SU-DHL-6 (cell line): ENCODE data around the gene VPS41.

Experiments used
- H2AFZ ChIP-seq: fragments of 200-600 bp; sonication (generic); 2 replicates; pipeline ENCODE4 v1.6.1; 2014; ENCODE audit warnings: low read depth, mild to moderate bottlenecking, moderate library complexity, mixed read lengths, antibody characterized with exemption, low read length; ENCODE audit not compliant: severe bottlenecking
- H3F3A ChIP-seq: fragments of 200-600 bp; shearing (Covaris generic); 2 replicates; pipeline ENCODE4 v1.6.0; 2016; ENCODE audit warnings: antibody characterized with exemption, mild to moderate bottlenecking; ENCODE audit not compliant: insufficient read depth
- H3K27ac ChIP-seq: fragments of 200-600 bp; sonication (generic); 2 replicates; pipeline ENCODE4 v1.5.1; 2016; ENCODE audit warnings: low read depth, mild to moderate bottlenecking, low read length, moderate library complexity, mixed read lengths
- H3K27me3 ChIP-seq: fragments of 200-600 bp; sonication (generic), shearing (Covaris generic); 2 replicates; pipeline ENCODE4 v1.6.0; 2014; ENCODE audit warnings: mild to moderate bottlenecking, low read length
- H3K36me3 ChIP-seq: fragments of 200-600 bp; sonication (generic); 2 replicates; pipeline ENCODE4 v1.6.1; 2014; ENCODE audit warnings: mild to moderate bottlenecking, low read length, mixed read lengths
- H3K4me2 ChIP-seq: fragments of 300-600, 200-600 bp; shearing (Covaris generic), sonication (generic); 2 replicates; pipeline ENCODE4 v1.6.0; 2014; ENCODE audit warnings: low read length, low read depth, mild to moderate bottlenecking; ENCODE audit not compliant: poor library complexity, severe bottlenecking
- H3K4me3 ChIP-seq: fragments of 200-600 bp; sonication (generic); 2 replicates; pipeline ENCODE4 v1.5.1; 2014; ENCODE audit warnings: antibody characterized with exemption, low read length, mild to moderate bottlenecking, mixed read lengths; ENCODE audit not compliant: insufficient read depth, poor library complexity, severe bottlenecking
- H3K79me2 ChIP-seq: fragments of 200-600 bp; sonication (generic); 2 replicates; pipeline ENCODE4 v1.6.1; 2014; ENCODE audit warnings: mild to moderate bottlenecking, low read length, moderate library complexity; ENCODE audit not compliant: insufficient read depth
- H3K9ac ChIP-seq: fragments of 200-600 bp; sonication (generic); 2 replicates; pipeline ENCODE4 v1.7.0; 2014; ENCODE audit warnings: mild to moderate bottlenecking, low read length
- H3K9me2 ChIP-seq: fragments of 200-600 bp; sonication (generic); replicated peaks from 2 replicates; pipeline ENCODE4 v1.6.1; 2014; ENCODE audit warnings: low read length; ENCODE audit not compliant: insufficient read depth
- H3K9me3 ChIP-seq: fragments of 200-600 bp; sonication (generic); 2 replicates; pipeline ENCODE4 v1.6.1; 2014; ENCODE audit warnings: low read length, mixed read lengths; ENCODE audit not compliant: insufficient read depth
- H4K20me1 ChIP-seq: fragments of 200-600 bp; sonication (generic); 2 replicates; pipeline ENCODE4 v1.6.1; 2014; ENCODE audit warnings: low read depth, mild to moderate bottlenecking, antibody characterized with exemption, low read length, moderate library complexity, mixed read lengths
- EZH2phosphoT487 ChIP-seq: fragments of 200-600 bp; sonication (generic), shearing (Covaris generic); conservative IDR thresholded peaks from 2 replicates; pipeline ENCODE4 v1.6.1; 2018; ENCODE audit warnings: mild to moderate bottlenecking, antibody characterized with exemption, low read length, moderate library complexity, mixed read lengths
- TF ChIP-seq, protein P1 (sequence below): fragments of 200-600 bp; sonication (generic); IDR thresholded peaks from one replicate; pipeline ENCODE4 v1.5.1; 2017; ENCODE audit warnings: antibody characterized with exemption, mild to moderate bottlenecking, low read length, moderate library complexity; ENCODE audit not compliant: insufficient read depth, poor library complexity, severe bottlenecking

VPS41 gene

DNA sequence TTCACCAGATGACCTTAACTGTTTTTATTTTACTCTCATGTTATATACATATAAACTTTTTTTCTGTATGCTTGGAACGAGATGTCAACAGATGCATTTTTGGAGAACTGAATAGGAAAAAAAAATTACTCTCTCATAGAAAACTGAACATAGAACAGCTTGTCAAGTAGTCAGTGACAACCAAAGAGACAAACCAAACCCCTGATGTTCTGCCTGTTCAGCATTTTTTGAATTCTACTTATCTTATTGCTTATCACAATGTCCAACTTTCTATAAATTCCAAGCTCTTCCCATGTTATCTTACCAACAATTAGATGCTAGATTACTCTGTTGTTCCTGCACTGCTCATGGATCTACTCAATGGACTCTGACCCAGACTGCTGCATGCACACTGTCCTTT lies 95.2 kb downstream of the VPS41 start:
- Histone ChIP-seq H3F3A (no peaks in the 10 kb centered on the region), H2AFZ (no peak overlapping the region), H3K36me3 (no peaks in the 10 kb centered on the region), H3K9ac (no peak overlapping the region), H3K27ac (no peak overlapping the region), H3K4me2 (no peak overlapping the region), H3K27me3 (no peaks in the 10 kb centered on the region), H3K79me2 (no peaks in the 10 kb centered on the region), H3K9me3 (no peaks in the 10 kb centered on the region), H3K4me3 (no peak overlapping the region), H3K9me2 (no peaks in the 10 kb centered on the region), H4K20me1 (no peaks in the 10 kb centered on the region)
- TF ChIP-seq EZH2phosphoT487, result no peak
- TF ChIP-seq, protein P1, sequence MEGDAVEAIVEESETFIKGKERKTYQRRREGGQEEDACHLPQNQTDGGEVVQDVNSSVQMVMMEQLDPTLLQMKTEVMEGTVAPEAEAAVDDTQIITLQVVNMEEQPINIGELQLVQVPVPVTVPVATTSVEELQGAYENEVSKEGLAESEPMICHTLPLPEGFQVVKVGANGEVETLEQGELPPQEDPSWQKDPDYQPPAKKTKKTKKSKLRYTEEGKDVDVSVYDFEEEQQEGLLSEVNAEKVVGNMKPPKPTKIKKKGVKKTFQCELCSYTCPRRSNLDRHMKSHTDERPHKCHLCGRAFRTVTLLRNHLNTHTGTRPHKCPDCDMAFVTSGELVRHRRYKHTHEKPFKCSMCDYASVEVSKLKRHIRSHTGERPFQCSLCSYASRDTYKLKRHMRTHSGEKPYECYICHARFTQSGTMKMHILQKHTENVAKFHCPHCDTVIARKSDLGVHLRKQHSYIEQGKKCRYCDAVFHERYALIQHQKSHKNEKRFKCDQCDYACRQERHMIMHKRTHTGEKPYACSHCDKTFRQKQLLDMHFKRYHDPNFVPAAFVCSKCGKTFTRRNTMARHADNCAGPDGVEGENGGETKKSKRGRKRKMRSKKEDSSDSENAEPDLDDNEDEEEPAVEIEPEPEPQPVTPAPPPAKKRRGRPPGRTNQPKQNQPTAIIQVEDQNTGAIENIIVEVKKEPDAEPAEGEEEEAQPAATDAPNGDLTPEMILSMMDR, result no peak

DNA sequence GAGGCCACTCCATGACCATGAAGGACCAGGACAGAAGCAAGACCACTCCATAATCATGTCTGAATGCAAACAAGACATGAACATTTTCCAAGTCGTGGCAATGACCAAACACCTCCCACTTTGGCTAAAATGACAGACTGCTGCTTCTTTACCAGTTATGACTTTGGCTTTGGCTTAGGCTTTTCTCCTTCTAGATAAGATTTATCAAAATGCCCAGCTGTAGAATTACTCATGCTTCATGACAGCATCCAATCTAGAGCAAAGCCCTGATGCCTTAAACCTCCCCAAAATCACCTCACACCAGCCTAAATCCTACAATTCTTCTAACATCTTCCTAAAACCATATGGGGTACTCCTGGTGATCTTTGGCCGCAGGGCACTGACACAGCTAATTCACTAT lies 102.1 kb downstream of the VPS41 start:
- Histone ChIP-seq H3K9me2 (no peaks in the 10 kb centered on the region), H4K20me1 (no peaks in the 10 kb centered on the region), H3K4me3 (no peak overlapping the region), H3K4me2 (no peak overlapping the region), H3K9me3 (no peaks in the 10 kb centered on the region), H3K27me3 (no peaks in the 10 kb centered on the region), H3F3A (no peaks in the 10 kb centered on the region), H2AFZ (no peak overlapping the region), H3K27ac (no peak overlapping the region), H3K9ac (no peak overlapping the region), H3K36me3 (no peaks in the 10 kb centered on the region), H3K79me2 (no peaks in the 10 kb centered on the region)
- TF ChIP-seq, protein P1, result no peak
- TF ChIP-seq EZH2phosphoT487, result no peak

GRCh38 chr7:38801786-38802185 lies 107.2 kb downstream of the VPS41 start:
- no peaks in the 10 kb centered on the region for H3F3A ChIP-seq
- no peaks in the 10 kb centered on the region for H3K9me3 ChIP-seq
- no peaks in the 10 kb centered on the region for H3K79me2 ChIP-seq
- H3K4me3 ChIP-seq, result no peak overlapping the region
- no peaks in the 10 kb centered on the region for H4K20me1 ChIP-seq
- H3K4me2 ChIP-seq, result no peak overlapping the region
- H2AFZ ChIP-seq, result no peak overlapping the region
- H3K9ac ChIP-seq, result no peak overlapping the region
- no peak overlapping the region for H3K27ac ChIP-seq
- H3K27me3 ChIP-seq, result no peaks in the 10 kb centered on the region
- no peaks in the 10 kb centered on the region for H3K9me2 ChIP-seq
- no peak for TF ChIP-seq EZH2phosphoT487
- TF ChIP-seq, protein P1, result no peak
- no peaks in the 10 kb centered on the region for H3K36me3 ChIP-seq
